ENCODE data around the gene TM4SF20. TPM values are rescaled to one million over a fixed set of nuclear protein-coding genes. Genes with fewer than 3 reads are reported as not detected.
"Not testable (repeated sequence)": the region's sequence is repeated elsewhere in the genome, so short reads cannot be mapped to it uniquely, and the experiment has no call there.

Gene TM4SF20
- total RNA-seq, 1 donor from 2014 or later: not detected

DNA sequence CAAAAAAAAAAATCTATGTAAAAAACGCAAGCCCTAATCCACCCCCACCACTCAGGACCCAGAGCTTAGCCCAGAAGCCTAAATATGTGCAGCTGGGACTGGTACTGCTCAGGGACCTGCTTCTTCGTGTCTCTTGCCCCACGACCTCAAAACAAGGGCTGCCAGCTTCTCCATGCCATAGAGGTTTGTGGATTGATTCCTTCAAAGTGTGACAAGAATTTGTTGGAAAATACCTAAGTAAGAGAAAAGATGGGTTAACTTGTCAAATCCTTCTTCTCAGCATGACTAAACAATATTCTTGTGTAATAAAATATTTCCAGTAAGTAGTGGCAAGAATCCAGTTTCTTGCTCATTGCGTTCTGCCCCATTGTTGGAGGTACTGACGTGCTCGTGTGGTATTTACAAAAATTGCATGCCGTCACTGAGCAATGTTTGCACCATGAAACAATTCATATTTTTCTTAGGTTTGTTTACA lies 9.5 kb upstream of the TM4SF20 start:
- no peaks in the 10 kb centered on the region for H3K36me3 ChIP-seq (ENCODE audit: control insufficient read depth, insufficient read depth, low read length)
- DNase-seq (ENCODE audit: low read depth) (peak; percentile 99), FAIRE-seq (no peak)
- no peak overlapping the region for H3K4me3 ChIP-seq (ENCODE audit: low read depth, low read length)
- no peaks in the 10 kb centered on the region for H3K27me3 ChIP-seq (ENCODE audit: control insufficient read depth, insufficient read depth, low read length)
- TF ChIP-seq, protein P1, sequence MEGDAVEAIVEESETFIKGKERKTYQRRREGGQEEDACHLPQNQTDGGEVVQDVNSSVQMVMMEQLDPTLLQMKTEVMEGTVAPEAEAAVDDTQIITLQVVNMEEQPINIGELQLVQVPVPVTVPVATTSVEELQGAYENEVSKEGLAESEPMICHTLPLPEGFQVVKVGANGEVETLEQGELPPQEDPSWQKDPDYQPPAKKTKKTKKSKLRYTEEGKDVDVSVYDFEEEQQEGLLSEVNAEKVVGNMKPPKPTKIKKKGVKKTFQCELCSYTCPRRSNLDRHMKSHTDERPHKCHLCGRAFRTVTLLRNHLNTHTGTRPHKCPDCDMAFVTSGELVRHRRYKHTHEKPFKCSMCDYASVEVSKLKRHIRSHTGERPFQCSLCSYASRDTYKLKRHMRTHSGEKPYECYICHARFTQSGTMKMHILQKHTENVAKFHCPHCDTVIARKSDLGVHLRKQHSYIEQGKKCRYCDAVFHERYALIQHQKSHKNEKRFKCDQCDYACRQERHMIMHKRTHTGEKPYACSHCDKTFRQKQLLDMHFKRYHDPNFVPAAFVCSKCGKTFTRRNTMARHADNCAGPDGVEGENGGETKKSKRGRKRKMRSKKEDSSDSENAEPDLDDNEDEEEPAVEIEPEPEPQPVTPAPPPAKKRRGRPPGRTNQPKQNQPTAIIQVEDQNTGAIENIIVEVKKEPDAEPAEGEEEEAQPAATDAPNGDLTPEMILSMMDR (IDR thresholded peaks at IDR 0.05; ENCODE audit: insufficient read depth, low read length, severe bottlenecking): no peak

DNA sequence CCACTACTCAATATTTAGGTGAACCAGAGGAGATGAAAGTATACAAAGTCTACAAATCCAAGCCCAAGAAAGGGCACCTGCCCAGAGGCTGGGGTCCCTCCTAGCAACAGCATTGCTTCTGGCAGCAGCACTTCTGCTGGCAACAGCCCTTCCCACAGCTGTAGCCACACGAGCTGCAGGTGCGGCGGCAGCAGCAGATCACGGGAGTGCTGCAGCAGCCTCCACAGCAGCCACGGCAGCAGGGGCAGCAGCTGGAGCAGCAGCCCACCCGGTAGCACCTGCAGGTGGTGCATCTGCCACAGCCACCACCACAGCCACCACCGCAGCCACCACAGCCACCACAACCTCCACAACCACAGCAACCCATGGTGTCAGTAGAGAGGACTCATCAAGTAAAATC lies 8.5 kb upstream of the TM4SF20 start, which contains the start of gene SCYGR1:
Gene SCYGR1, minus strand, starts transcription at position 367 of the 400 bp plus-strand sequence. Its CDS starts 0 bp downstream, at position 367.
- DNase-seq (ENCODE audit: low read depth); FAIRE-seq; H3K4me3 ChIP-seq (ENCODE audit: low read depth, low read length): not testable (repeated sequence)

DNA sequence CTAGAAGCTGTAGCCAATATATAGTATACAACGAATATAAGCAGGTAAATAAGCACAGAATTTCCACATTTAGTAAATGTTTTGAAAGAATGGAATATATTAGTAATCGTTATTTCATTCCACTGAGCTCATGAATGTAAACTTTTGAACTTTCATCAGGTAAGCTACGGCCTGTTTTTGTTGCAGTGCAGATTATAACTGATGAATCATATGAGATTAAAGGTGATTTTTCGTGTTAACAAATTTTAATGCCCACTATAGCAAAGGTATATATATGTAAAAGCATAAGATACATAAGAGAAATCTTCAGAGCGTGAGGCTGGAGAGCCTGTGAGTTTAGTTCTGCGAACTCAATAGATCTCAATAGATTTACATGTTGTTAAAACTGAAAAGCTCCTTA lies 7.5 kb upstream of the TM4SF20 start:
- Histone ChIP-seq H3K27me3 (ENCODE audit: control insufficient read depth, insufficient read depth, low read length) (no peaks in the 10 kb centered on the region), H3K36me3 (ENCODE audit: control insufficient read depth, insufficient read depth, low read length) (no peaks in the 10 kb centered on the region), H3K4me3 (ENCODE audit: low read depth, low read length) (no peak overlapping the region)
- peak; percentile 85 for DNase-seq (ENCODE audit: low read depth)
- no peak for FAIRE-seq
- TF ChIP-seq, protein P1 (IDR thresholded peaks at IDR 0.05; ENCODE audit: insufficient read depth, low read length, severe bottlenecking): no peak

More for the DNA sequence above, 8.5 kb upstream of the TM4SF20 start, which contains the start of gene SCYGR1:
- not testable (repeated sequence) for H3K36me3 ChIP-seq (ENCODE audit: control insufficient read depth, insufficient read depth, low read length); H3K27me3 ChIP-seq (ENCODE audit: control insufficient read depth, insufficient read depth, low read length)

- DNase-seq (ENCODE audit: low read depth) (no peak), FAIRE-seq (no peak)
- TF ChIP-seq, protein P1 (IDR thresholded peaks at IDR 0.05; ENCODE audit: insufficient read depth, low read length, severe bottlenecking): no peak
These were observed 4.6 kb upstream of the TM4SF20 start for GRCh38 chr2:227383686-227384085.

DNA sequence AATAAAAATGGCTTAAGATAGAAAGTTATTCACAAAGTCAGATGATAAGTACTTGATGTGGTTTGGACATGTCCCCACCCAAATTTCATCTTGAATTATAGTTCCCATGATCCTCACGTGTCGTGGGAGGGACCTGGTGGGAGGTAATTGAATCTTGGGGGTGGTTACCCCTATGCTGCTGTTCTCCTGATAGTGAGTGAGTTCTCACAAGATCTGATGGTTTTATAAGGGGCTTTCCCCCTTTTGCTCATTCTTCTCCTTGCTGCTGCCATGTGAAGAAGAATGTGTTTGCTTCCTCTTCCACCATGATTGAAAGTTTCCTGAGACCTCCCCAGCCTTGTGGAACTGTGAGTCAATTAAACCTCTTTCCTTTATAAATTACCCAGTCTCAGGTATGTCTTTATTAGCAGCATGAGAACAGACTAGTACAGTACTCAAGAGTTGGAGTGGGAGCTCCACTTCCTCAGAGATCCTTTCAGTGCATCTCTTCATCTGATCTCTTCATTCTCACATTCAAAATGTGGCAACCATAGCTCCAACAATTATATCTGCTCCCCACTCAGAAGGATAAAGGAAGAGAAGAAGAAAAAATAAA lies 3.2 kb upstream of the TM4SF20 start:
- FAIRE-seq; DNase-seq (ENCODE audit: low read depth); H3K4me3 ChIP-seq (ENCODE audit: low read depth, low read length); H3K27me3 ChIP-seq (ENCODE audit: control insufficient read depth, insufficient read depth, low read length); H3K36me3 ChIP-seq (ENCODE audit: control insufficient read depth, insufficient read depth, low read length): not testable (repeated sequence)

More at GRCh38 chr2:227383686-227384085, 4.6 kb upstream of the TM4SF20 start:
- Histone ChIP-seq H3K27me3 (ENCODE audit: control insufficient read depth, insufficient read depth, low read length) (no peaks in the 10 kb centered on the region), H3K4me3 (ENCODE audit: low read depth, low read length) (no peak overlapping the region), H3K36me3 (ENCODE audit: control insufficient read depth, insufficient read depth, low read length) (no peaks in the 10 kb centered on the region)

DNA sequence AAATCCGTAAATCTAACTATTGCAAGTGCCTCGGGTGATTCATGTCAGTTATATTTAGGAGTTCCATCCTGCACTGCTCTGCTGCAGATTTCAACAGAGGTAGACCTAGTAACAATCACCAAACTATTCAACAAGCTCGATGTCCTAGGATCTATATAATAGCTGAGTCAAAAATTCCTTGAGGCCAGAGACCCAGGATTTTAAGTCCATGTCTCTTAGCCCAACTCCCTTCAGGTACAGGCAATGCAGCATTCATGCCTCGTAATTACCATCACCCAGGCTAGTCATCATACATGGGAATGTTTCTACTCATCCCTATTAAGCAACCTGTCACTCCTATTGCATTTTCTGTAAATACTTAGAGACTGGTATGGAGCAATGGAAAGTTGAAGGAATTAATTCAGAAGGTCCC lies 729 bp downstream of the TM4SF20 start:
- H3K27me3 ChIP-seq (ENCODE audit: control insufficient read depth, insufficient read depth, low read length): no peaks in the 10 kb centered on the region
- DNase-seq (ENCODE audit: low read depth) (peak; percentile 85), FAIRE-seq (peak; percentile 79)
- TF ChIP-seq, protein P1 (IDR thresholded peaks at IDR 0.05; ENCODE audit: insufficient read depth, low read length, severe bottlenecking): no peak
- no peak overlapping the region for H3K4me3 ChIP-seq (ENCODE audit: low read depth, low read length)
- H3K36me3 ChIP-seq (ENCODE audit: control insufficient read depth, insufficient read depth, low read length): no peaks in the 10 kb centered on the region
